Mesenchymal stem cell (in vitro differentiated cells and primary cell): ENCODE measurements around the gene TTLL11.

Experiments used
- DNase-seq: peaks from one replicate; pipeline ENCODE4 v3.0.0-alpha.2; 2013
- H2AFZ ChIP-seq: one replicate; pipeline ENCODE4 v1.6.1; 2013; ENCODE audit warnings: low read depth, mild to moderate bottlenecking, control low read depth, inconsistent platforms, low read length, moderate library complexity
- H2AK5ac ChIP-seq: 2 replicates; pipeline ENCODE4 v1.6.1; 2013; ENCODE audit warnings: low read length, moderate library complexity, mild to moderate bottlenecking, inconsistent platforms; ENCODE audit not compliant: severe bottlenecking
- H2BK120ac ChIP-seq: one replicate; pipeline ENCODE4 v1.6.1; 2013; ENCODE audit warnings: low read depth, mild to moderate bottlenecking, inconsistent platforms, low read length, moderate library complexity
- H2BK12ac ChIP-seq, 2 experiments: one replicate each; pipeline ENCODE4 v1.6.1; 2013; ENCODE audit warnings: inconsistent platforms in 2 of 2, low read length in 2 of 2, mild to moderate bottlenecking in 2 of 2, moderate library complexity in 2 of 2, control low read depth in 1 of 2
- H2BK15ac ChIP-seq: one replicate; pipeline ENCODE4 v1.6.1; 2013; ENCODE audit warnings: mild to moderate bottlenecking, low read depth, inconsistent platforms; ENCODE audit not compliant: poor library complexity, severe bottlenecking
- H2BK5ac ChIP-seq: 2 replicates; pipeline ENCODE4 v1.6.1; 2013; ENCODE audit warnings: low read depth, mild to moderate bottlenecking, low read length, control low read depth, inconsistent platforms; ENCODE audit not compliant: poor library complexity, severe bottlenecking
- H3K14ac ChIP-seq, 2 experiments: one replicate each; pipeline ENCODE4 v1.6.1; 2013; ENCODE audit warnings: inconsistent platforms in 2 of 2, low read length in 2 of 2, control low read depth in 1 of 2, mild to moderate bottlenecking in 1 of 2, moderate library complexity in 1 of 2
- H3K18ac ChIP-seq, 2 experiments: one replicate each; pipeline ENCODE4 v1.6.1; 2013; ENCODE audit warnings: inconsistent platforms in 2 of 2, low read length in 2 of 2, control low read depth in 1 of 2, low read depth in 1 of 2, mild to moderate bottlenecking in 1 of 2
- H3K23ac ChIP-seq, 2 experiments: one replicate each; pipeline ENCODE4 v1.6.1; 2013; ENCODE audit warnings: inconsistent platforms in 2 of 2, low read length in 2 of 2, mild to moderate bottlenecking in 2 of 2, moderate library complexity in 2 of 2, control low read depth in 1 of 2
- H3K27ac ChIP-seq: 2 replicates; pipeline ENCODE4 v1.5.1; 2013; ENCODE audit warnings: mild to moderate bottlenecking, moderate library complexity, low read length, control low read depth, inconsistent platforms; ENCODE audit not compliant: poor library complexity, severe bottlenecking
- H3K27me3 ChIP-seq, 2 experiments: 2 replicates each; pipeline versions ENCODE4 v1.6.1 to v1.7.0; 2013; ENCODE audit warnings: low read length in 2 of 2, mild to moderate bottlenecking in 2 of 2, moderate library complexity in 2 of 2, control low read depth in 1 of 2, inconsistent platforms in 1 of 2; ENCODE audit not compliant: control insufficient read depth in 1 of 2, insufficient read depth in 1 of 2
- H3K36me3 ChIP-seq, 2 experiments: 2 replicates each; pipeline versions ENCODE4 v1.6.1 to v1.7.0; 2013; ENCODE audit warnings: low read length in 2 of 2, control low read depth in 1 of 2, inconsistent platforms in 1 of 2, low read depth in 1 of 2, mild to moderate bottlenecking in 1 of 2; ENCODE audit not compliant: insufficient read depth in 2 of 2, control insufficient read depth in 1 of 2
- H3K4ac ChIP-seq, 2 experiments: one replicate each; pipeline ENCODE4 v1.6.1; 2013; ENCODE audit warnings: inconsistent platforms in 2 of 2, low read length in 2 of 2, mild to moderate bottlenecking in 2 of 2, moderate library complexity in 2 of 2, control low read depth in 1 of 2, low read depth in 1 of 2
- H3K4me1 ChIP-seq: 2 replicates; pipeline ENCODE4 v1.6.1; 2013; ENCODE audit warnings: low read depth, low read length, control low read depth; ENCODE audit not compliant: control insufficient read depth, insufficient read depth
- H3K4me2 ChIP-seq: 2 replicates; pipeline ENCODE4 v1.6.1; 2013; ENCODE audit warnings: low read length, mild to moderate bottlenecking, inconsistent platforms; ENCODE audit not compliant: poor library complexity, severe bottlenecking
- H3K4me3 ChIP-seq, 2 experiments: 2 replicates each; pipeline versions ENCODE4 v1.5.1 to v1.7.0; 2013; ENCODE audit warnings: low read length in 2 of 2, mild to moderate bottlenecking in 2 of 2, control low read depth in 1 of 2, low read depth in 1 of 2; ENCODE audit not compliant: insufficient read depth in 1 of 2
- H3K79me1 ChIP-seq: replicated peaks from 2 replicates; pipeline ENCODE4 v1.6.1; 2013; ENCODE audit warnings: mild to moderate bottlenecking, control low read depth, low read length, inconsistent platforms; ENCODE audit not compliant: poor library complexity, severe bottlenecking
- H3K9ac ChIP-seq: 2 replicates; pipeline ENCODE4 v1.7.0; 2013; ENCODE audit warnings: mild to moderate bottlenecking, low read length, moderate library complexity
- H3K9me3 ChIP-seq: 2 replicates; pipeline ENCODE4 v1.7.0; 2013; ENCODE audit warnings: mild to moderate bottlenecking, low read length; ENCODE audit not compliant: control insufficient read depth
- H4K8ac ChIP-seq: one replicate; pipeline ENCODE4 v1.6.1; 2013; ENCODE audit warnings: inconsistent platforms, mild to moderate bottlenecking, low read length, moderate library complexity
- H4K91ac ChIP-seq: one replicate; pipeline ENCODE4 v1.6.1; 2013; ENCODE audit warnings: mild to moderate bottlenecking, low read length, inconsistent platforms
- WGBS: methylation state at CpG from one replicate; pipeline ENCODE4 v1.1.7; 2013; ENCODE audit warnings: mixed read lengths; 5-methylcytosine and 5-hydroxymethylcytosine counted together

Gene TTLL11

GRCh38 chr9:122055701-122056100 lies 37.4 kb downstream of the TTLL11 start:
- no peak overlapping the region for H2BK120ac ChIP-seq

GRCh38 chr9:122053567-122054350 lies 39.3 kb downstream of the TTLL11 start:
- Histone ChIP-seq H2AFZ (no peak overlapping the region), H2BK120ac (no peak overlapping the region), H4K91ac (no peak overlapping the region), H4K8ac (no peak overlapping the region), H3K4ac (no peak overlapping the region), H3K18ac (no peak overlapping the region), H2BK5ac (no peak overlapping the region), H3K27ac (no peak overlapping the region), H3K9ac (no peak overlapping the region), H2BK12ac (no peak overlapping the region), H3K23ac (no peak overlapping the region), H3K4me1 (peaks cover 5% of the 10 kb centered on the region), H3K4me3 (no peak overlapping the region), H3K14ac (no peak overlapping the region), H2BK15ac (no peak overlapping the region), H3K36me3 (peaks cover 0 to 3% of the 10 kb centered on the region in 2 experiments), H3K27me3 (no peaks in the 10 kb centered on the region), H3K4me2 (no peak overlapping the region), H2AK5ac (no peak overlapping the region), H3K9me3 (no peaks in the 10 kb centered on the region), H3K79me1 (peaks cover 23% of the 10 kb centered on the region)
- DNase-seq: no peak
- WGBS: 72% methylated on average over 8 of the region's 19 CpGs

More at GRCh38 chr9:122055701-122056100, 37.4 kb downstream of the TTLL11 start:
- Histone ChIP-seq H2BK12ac (no peak overlapping the region), H3K4me2 (no peak overlapping the region), H3K9me3 (no peaks in the 10 kb centered on the region), H3K27me3 (no peaks in the 10 kb centered on the region), H2BK15ac (no peak overlapping the region), H2AK5ac (no peak overlapping the region), H3K27ac (no peak overlapping the region), H3K4ac (no peak overlapping the region), H2BK5ac (no peak overlapping the region), H3K4me3 (no peak overlapping the region), H3K9ac (no peak overlapping the region), H3K79me1 (peaks cover 22% of the 10 kb centered on the region), H2AFZ (no peak overlapping the region), H3K36me3 (peaks cover 0 to 5% of the 10 kb centered on the region in 2 experiments), H3K14ac (no peak overlapping the region), H3K18ac (no peak overlapping the region), H3K23ac (no peak overlapping the region), H4K91ac (no peak overlapping the region), H4K8ac (no peak overlapping the region), H3K4me1 (peaks cover 7% of the 10 kb centered on the region)
- WGBS: 96% methylated on average over 6 of the region's 6 CpGs
- DNase-seq: no peak

GRCh38 chr9:122053064-122053463 lies 40.0 kb downstream of the TTLL11 start:
- no peak overlapping the region for H4K91ac ChIP-seq
- no peak overlapping the region for H3K23ac ChIP-seq
- no peak overlapping the region for H2BK5ac ChIP-seq
- H2BK15ac ChIP-seq: no peak overlapping the region
- H3K18ac ChIP-seq: no peak overlapping the region
- H2BK120ac ChIP-seq: no peak overlapping the region
- peaks cover 5% of the 10 kb centered on the region for H3K4me1 ChIP-seq
- H3K27me3 ChIP-seq: no peaks in the 10 kb centered on the region
- WGBS: 88% methylated on average over 10 of the region's 10 CpGs
- no peak overlapping the region for H3K4me2 ChIP-seq
- no peak overlapping the region for H3K4ac ChIP-seq
- no peak overlapping the region for H2BK12ac ChIP-seq
- H4K8ac ChIP-seq: no peak overlapping the region
- no peak for DNase-seq
- H2AFZ ChIP-seq: no peak overlapping the region
- no peak overlapping the region for H3K14ac ChIP-seq
- H3K9me3 ChIP-seq: no peaks in the 10 kb centered on the region
- no peak overlapping the region for H3K4me3 ChIP-seq
- H3K36me3 ChIP-seq: no peaks in the 10 kb centered on the region
- no peak overlapping the region for H3K9ac ChIP-seq
- no peak overlapping the region for H3K27ac ChIP-seq
- peaks cover 22% of the 10 kb centered on the region for H3K79me1 ChIP-seq
- no peak overlapping the region for H2AK5ac ChIP-seq

- Histone ChIP-seq H3K18ac (no peak overlapping the region), H3K27me3 (no peaks in the 10 kb centered on the region), H3K9ac (peak overlapping the region; percentile 48), H2BK15ac (no peak overlapping the region), H3K4me1 (peaks cover 5% of the 10 kb centered on the region), H4K8ac (no peak overlapping the region), H4K91ac (no peak overlapping the region), H3K4me3 (no peak overlapping the region), H2AK5ac (no peak overlapping the region), H3K79me1 (peaks cover 20% of the 10 kb centered on the region), H3K14ac (no peak overlapping the region), H3K27ac (no peak overlapping the region), H3K36me3 (no peaks in the 10 kb centered on the region), H3K4ac (no peak overlapping the region), H3K4me2 (no peak overlapping the region), H2BK5ac (no peak overlapping the region), H2BK12ac (no peak overlapping the region), H3K9me3 (no peaks in the 10 kb centered on the region), H2BK120ac (no peak overlapping the region), H3K23ac (no peak overlapping the region), H2AFZ (no peak overlapping the region)
- 86% methylated on average over 7 of the region's 7 CpGs for WGBS
- DNase-seq: no peak
Measured at GRCh38 chr9:122051351-122052321, 41.5 kb downstream of the TTLL11 start.
